ENCODE data around the gene SUSD1. TPM values are rescaled to one million over a fixed set of nuclear protein-coding genes. Genes with fewer than 3 reads are reported as not detected.

Gene SUSD1
- polyA plus RNA-seq, 1 donor (not counting 4 experiments of a cell fraction or from before 2014, with no cell fraction given): 3.6 TPM

DNA sequence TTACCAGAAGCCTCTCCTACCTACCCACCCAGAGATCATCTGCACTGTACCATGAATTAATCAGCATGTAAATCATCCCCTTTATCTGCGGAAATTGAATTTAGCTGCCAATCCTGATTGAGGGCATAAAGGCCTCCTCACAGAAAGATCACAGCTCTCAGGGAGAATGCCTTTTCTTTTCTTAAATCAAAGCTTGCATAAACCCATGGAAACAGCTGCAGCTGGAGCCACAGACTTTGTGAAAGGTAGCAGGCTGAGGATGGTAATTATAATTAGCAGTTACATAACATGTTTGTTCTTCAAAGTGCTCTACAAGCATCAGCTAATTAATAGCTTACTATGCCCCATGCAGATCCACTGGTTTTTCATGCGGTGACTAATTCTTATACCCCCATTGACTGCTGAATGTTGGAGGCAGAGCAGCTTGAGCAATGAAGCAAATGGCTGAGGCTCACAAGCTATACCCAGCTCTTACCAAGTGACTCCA, 54.6 kb downstream of the SUSD1 start:
- H4K20me1 ChIP-seq (ENCODE audit: control insufficient read depth, extremely low read depth, insufficient read depth, low read length): no peaks in the 10 kb centered on the region
- no peak for DNase-seq (ENCODE audit: low read depth, low spot score)
- peaks cover 19% of the 10 kb centered on the region for H3K4me1 ChIP-seq (ENCODE audit: control insufficient read depth, extremely low read depth, insufficient read depth, low read length)
- no peak for TF ChIP-seq EZH2 (IDR thresholded peaks at IDR 0.05; ENCODE audit: low read length)
- TF ChIP-seq, protein P1, sequence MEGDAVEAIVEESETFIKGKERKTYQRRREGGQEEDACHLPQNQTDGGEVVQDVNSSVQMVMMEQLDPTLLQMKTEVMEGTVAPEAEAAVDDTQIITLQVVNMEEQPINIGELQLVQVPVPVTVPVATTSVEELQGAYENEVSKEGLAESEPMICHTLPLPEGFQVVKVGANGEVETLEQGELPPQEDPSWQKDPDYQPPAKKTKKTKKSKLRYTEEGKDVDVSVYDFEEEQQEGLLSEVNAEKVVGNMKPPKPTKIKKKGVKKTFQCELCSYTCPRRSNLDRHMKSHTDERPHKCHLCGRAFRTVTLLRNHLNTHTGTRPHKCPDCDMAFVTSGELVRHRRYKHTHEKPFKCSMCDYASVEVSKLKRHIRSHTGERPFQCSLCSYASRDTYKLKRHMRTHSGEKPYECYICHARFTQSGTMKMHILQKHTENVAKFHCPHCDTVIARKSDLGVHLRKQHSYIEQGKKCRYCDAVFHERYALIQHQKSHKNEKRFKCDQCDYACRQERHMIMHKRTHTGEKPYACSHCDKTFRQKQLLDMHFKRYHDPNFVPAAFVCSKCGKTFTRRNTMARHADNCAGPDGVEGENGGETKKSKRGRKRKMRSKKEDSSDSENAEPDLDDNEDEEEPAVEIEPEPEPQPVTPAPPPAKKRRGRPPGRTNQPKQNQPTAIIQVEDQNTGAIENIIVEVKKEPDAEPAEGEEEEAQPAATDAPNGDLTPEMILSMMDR (optimal IDR thresholded peaks at IDR 0.05 in 1 of 3, IDR thresholded peaks at IDR 0.05 in 1 of 3, conservative IDR thresholded peaks at IDR 0.05 in 1 of 3; ENCODE audit: extremely low read depth in 1 of 3, insufficient read depth in 2 of 3, low read length in 3 of 3): no peak
- no peaks in the 10 kb centered on the region for H3K36me3 ChIP-seq (ENCODE audit: control insufficient read depth in 2 of 2, extremely low read depth in 1 of 2, insufficient read depth in 2 of 2, low read length in 2 of 2)
- peak overlapping the region; percentile 77 for H3K27ac ChIP-seq (ENCODE audit: control insufficient read depth, insufficient read depth, low read length)
- no peaks in the 10 kb centered on the region for H3K27me3 ChIP-seq (ENCODE audit: control insufficient read depth, extremely low read depth, insufficient read depth, low read length)
- peak overlapping the region; percentile 74 for H2AFZ ChIP-seq (ENCODE audit: control insufficient read depth, low read length)
- H3K9ac ChIP-seq (ENCODE audit: control insufficient read depth, extremely low read depth, insufficient read depth, low read length): no peak overlapping the region
- no peaks in the 10 kb centered on the region for H3K79me2 ChIP-seq (ENCODE audit: control insufficient read depth, insufficient read depth, low read length)
- H3K4me3 ChIP-seq (ENCODE audit: control insufficient read depth in 2 of 3, extremely low read depth in 1 of 3, insufficient read depth in 2 of 3, low read depth in 1 of 3, low read length in 3 of 3): no peak overlapping the region
- dilution Hi-C loops (cut with MboI; ENCODE audit: extremely low pct_ligation_motif_present, low sequenced_read_pairs): loop anchor here (25.0 kb wide), 1 partner anchor 92 kb away; no protein-coding TSS in a partner anchor
- no peaks in the 10 kb centered on the region for H3K9me3 ChIP-seq (ENCODE audit: control insufficient read depth, low read depth, low read length)
- no peaks in the 10 kb centered on the region for H3K9me1 ChIP-seq (ENCODE audit: control insufficient read depth, extremely low read depth, insufficient read depth, low read length)
- H3K4me2 ChIP-seq (ENCODE audit: control insufficient read depth, extremely low read depth, insufficient read depth, low read depth, low read length): no peak overlapping the region
- peak; percentile 39 for FAIRE-seq

DNA sequence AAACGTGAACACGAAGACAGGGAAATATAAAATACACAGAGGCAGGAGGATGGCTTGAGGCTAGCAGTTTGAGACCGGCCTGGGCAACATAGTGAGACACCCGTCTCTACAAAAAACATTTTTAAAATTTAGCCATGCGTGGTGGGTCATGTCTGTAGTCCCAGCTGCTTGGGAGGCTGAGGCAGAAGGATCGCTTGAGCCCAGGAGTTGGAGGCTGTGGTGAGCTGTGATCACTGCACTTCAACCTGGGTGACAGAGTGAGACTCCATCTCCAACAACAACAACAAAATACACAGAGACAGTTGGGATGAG, 55.1 kb downstream of the SUSD1 start:
- no peaks in the 10 kb centered on the region for H3K27me3 ChIP-seq (ENCODE audit: control insufficient read depth, extremely low read depth, insufficient read depth, low read length)
- H3K9me1 ChIP-seq (ENCODE audit: control insufficient read depth, extremely low read depth, insufficient read depth, low read length): no peaks in the 10 kb centered on the region
- peak overlapping the region; percentile 77 for H3K27ac ChIP-seq (ENCODE audit: control insufficient read depth, insufficient read depth, low read length)
- H3K36me3 ChIP-seq (ENCODE audit: control insufficient read depth in 2 of 2, extremely low read depth in 1 of 2, insufficient read depth in 2 of 2, low read length in 2 of 2): no peaks in the 10 kb centered on the region
- H3K79me2 ChIP-seq (ENCODE audit: control insufficient read depth, insufficient read depth, low read length): no peaks in the 10 kb centered on the region
- dilution Hi-C loops (cut with MboI; ENCODE audit: extremely low pct_ligation_motif_present, low sequenced_read_pairs): loop anchor here (25.0 kb wide), 1 partner anchor 92 kb away; no protein-coding TSS in a partner anchor
- peak overlapping the region; percentile 74 for H2AFZ ChIP-seq (ENCODE audit: control insufficient read depth, low read length)
- no peaks in the 10 kb centered on the region for H4K20me1 ChIP-seq (ENCODE audit: control insufficient read depth, extremely low read depth, insufficient read depth, low read length)
- no peak for DNase-seq (ENCODE audit: low read depth, low spot score)
- peak overlapping the region; percentile 53 for H3K9ac ChIP-seq (ENCODE audit: control insufficient read depth, extremely low read depth, insufficient read depth, low read length)
- TF ChIP-seq, protein P1 (optimal IDR thresholded peaks at IDR 0.05 in 1 of 3, IDR thresholded peaks at IDR 0.05 in 1 of 3, conservative IDR thresholded peaks at IDR 0.05 in 1 of 3; ENCODE audit: extremely low read depth in 1 of 3, insufficient read depth in 2 of 3, low read length in 3 of 3): no peak
- TF ChIP-seq EZH2 (IDR thresholded peaks at IDR 0.05; ENCODE audit: low read length): no peak
- peak overlapping the region; percentile 83 for H3K4me2 ChIP-seq (ENCODE audit: control insufficient read depth, extremely low read depth, insufficient read depth, low read depth, low read length)
- no peak for FAIRE-seq
- H3K4me3 ChIP-seq (ENCODE audit: control insufficient read depth in 2 of 3, extremely low read depth in 1 of 3, insufficient read depth in 2 of 3, low read depth in 1 of 3, low read length in 3 of 3): no peak overlapping the region
- no peaks in the 10 kb centered on the region for H3K9me3 ChIP-seq (ENCODE audit: control insufficient read depth, low read depth, low read length)
- peaks cover 19% of the 10 kb centered on the region for H3K4me1 ChIP-seq (ENCODE audit: control insufficient read depth, extremely low read depth, insufficient read depth, low read length)

Measured in keratinocyte (primary cell).